ENCODE results near the gene GPR42.

GPR42 gene, protein sequence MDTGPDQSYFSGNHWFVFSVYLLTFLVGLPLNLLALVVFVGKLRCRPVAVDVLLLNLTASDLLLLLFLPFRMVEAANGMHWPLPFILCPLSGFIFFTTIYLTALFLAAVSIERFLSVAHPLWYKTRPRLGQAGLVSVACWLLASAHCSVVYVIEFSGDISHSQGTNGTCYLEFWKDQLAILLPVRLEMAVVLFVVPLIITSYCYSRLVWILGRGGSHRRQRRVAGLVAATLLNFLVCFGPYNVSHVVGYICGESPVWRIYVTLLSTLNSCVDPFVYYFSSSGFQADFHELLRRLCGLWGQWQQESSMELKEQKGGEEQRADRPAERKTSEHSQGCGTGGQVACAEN

GRCh38 chr19:35370722-35371121 lies at the start of gene GPR42:
GPR42 (plus strand) TSS chr19:35371068; CDS start chr19:35371360, 292 bp downstream.
- no peak for DNase-seq

DNA sequence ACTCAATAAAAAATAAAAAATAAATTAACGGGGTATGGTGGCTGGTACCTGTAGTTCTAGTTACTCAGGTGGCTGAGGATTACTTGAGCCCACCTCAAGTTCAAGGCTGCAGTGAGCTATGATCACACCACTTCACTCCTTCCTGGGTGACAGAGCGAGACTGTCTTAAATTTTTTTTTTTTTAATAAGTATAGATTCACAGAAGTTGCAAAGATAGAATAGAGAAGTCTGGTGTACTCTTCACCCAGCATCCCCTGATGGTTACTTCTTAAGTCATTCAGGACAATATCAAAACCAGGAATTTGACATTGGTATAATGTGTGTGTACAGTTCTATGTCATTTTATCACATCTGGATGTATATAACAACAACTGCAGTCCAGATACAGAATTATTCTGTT lies 49.6 kb upstream of the GPR42 start:
- DNase-seq, result no peak

- no peak for DNase-seq
Observed at GRCh38 chr19:35322014-35322413, 48.9 kb upstream of the GPR42 start.

DNA sequence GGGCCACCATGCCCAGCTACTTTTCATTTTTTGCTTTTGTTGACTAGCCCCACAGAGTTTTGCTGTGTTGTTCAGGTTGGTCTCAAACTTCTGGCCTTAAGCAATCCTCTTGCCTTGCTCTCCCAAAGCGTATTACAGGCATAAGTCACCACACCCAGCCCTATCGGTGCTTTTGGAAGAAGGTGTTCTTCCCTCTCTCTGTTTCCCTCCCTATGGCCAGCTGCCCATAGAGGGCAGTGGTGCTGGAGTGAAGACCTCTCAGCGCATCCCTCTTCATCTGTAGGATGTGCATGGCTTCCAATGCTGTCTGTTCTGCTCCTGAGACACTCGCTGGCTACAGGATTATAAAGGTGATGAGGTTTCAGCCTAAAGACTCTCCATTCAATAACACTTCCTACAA lies 43.2 kb upstream of the GPR42 start:
- no peak for DNase-seq

GRCh38 chr19:35328851-35329285 lies 42.0 kb upstream of the GPR42 start, which contains the start of gene CD22:
CD22 (plus strand) TSS chr19:35329187; CDS start chr19:35332041, 2,854 bp downstream.
- no peak for DNase-seq

- DNase-seq, result no peak
Observed at GRCh38 chr19:35329323-35329722, 41.5 kb upstream of the GPR42 start.

DNA sequence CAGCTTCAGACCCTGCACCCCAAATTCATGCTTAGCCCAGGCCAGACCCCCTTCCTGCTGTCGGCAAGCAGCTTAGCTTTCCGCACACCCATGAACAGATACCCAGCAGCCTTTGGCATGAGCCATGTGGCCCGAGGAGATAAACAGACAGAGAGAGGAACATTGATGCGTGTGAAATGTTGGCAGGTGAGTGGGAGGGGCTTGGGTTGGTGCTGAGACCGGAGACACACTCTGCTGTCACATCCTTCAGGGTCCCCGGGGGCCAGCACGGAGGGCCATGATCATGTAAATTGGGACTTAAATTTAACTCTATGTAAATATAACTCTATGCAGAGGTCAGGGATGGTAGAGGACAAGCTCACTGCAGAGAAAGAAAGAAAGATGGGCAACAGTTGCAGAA lies 40.4 kb upstream of the GPR42 start:
- no peak for DNase-seq

GRCh38 chr19:35331551-35332214 lies 39.2 kb upstream of the GPR42 start:
- no peak for DNase-seq

DNA sequence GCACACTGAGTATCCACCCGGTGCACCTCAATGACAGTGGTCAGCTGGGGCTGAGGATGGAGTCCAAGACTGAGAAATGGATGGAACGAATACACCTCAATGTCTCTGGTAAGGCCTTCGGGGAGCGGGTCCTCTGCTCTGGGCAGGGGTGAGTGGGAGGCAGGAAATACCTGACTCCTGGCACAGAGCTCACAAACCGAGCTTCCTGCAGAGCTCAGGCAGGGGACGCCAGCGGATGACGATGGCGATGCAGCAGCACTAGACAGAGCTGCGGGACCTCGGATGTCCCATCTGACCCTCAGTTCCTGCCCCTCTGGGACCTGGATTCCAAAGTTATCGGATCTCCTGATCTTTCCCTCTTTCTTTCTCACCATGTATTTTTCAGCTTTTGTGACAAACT lies 38.1 kb upstream of the GPR42 start:
- DNase-seq, result no peak

- no peak for DNase-seq
Observed at GRCh38 chr19:35334144-35334753, 36.6 kb upstream of the GPR42 start.

GRCh38 chr19:35336166-35336955 lies 34.5 kb upstream of the GPR42 start:
- no peak for DNase-seq

DNA sequence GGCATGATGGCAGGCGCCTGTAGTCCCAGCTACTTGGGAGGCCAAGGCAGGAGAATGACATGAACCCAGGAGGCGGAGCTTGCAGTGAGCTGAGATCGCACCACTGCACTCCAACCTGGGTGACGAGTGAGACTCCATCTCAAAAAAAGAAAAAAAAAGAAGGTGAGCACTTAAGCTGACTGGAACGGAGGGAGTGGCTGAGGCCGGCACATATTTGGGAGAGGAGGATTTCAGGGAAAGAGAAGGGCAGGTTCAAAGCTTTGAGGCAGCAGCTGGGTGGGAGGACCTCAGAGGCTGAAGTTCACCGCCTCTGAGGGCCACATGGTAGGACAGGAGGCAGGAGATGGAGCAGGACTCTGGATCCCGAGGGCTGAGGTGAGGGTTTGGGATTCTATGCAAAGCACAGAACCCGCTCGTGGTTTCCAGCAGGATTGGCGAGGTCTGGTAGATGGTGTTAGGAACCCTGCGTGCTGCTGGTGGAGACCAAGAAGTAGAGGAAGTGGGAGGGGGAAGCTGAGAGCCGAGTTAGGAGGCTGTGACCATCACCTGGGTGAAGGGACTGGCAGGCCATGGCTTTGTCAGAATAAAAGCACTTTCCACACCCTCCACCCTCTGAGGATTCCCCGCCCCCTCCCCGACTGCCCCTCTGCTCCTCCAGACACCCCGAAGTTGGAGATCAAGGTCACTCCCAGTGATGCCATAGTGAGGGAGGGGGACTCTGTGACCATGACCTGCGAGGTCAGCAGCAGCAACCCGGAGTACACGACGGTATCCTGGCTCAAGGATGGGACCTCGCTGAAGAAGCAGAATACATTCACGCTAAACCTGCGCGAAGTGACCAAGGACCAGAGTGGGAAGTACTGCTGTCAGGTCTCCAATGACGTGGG lies 33.5 kb upstream of the GPR42 start:
- DNase-seq, result no peak

- DNase-seq, result no peak
Observed at GRCh38 chr19:35337984-35338296, 32.9 kb upstream of the GPR42 start.

DNA sequence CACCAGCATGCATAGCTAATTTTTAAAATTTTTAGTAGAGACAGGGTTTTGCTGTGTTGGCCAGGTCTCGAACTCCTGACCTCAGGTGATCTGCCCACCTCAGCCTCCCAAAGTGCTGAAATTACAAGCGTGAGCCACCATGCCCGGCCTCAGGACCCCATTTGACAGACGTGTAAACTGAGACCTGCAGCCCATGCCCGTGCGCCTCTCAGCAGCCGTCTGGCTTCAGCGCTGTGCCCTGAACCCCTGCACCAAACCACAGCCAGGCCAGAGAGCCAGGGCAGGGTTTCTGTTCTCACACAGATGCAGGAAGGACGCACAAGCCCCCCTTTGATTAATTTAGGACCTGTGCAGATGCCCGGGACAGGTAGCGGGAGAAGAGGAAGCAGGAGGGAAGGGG lies 30.4 kb upstream of the GPR42 start:
- no peak for DNase-seq

DNA sequence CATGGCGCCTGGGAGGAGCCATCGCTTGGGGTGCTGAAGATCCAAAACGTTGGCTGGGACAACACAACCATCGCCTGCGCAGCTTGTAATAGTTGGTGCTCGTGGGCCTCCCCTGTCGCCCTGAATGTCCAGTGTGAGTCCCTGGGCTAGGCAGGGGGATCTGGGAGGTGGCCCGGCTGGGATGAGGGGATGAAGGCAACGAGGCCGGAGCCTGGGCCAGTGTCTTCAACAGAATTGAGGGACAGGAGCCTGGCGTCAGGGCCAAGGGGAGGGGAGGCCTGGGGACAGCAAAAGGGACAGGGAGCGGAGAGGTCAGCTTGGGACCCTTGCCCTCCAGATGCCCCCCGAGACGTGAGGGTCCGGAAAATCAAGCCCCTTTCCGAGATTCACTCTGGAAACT lies 29.9 kb upstream of the GPR42 start:
- no peak for DNase-seq

DNA sequence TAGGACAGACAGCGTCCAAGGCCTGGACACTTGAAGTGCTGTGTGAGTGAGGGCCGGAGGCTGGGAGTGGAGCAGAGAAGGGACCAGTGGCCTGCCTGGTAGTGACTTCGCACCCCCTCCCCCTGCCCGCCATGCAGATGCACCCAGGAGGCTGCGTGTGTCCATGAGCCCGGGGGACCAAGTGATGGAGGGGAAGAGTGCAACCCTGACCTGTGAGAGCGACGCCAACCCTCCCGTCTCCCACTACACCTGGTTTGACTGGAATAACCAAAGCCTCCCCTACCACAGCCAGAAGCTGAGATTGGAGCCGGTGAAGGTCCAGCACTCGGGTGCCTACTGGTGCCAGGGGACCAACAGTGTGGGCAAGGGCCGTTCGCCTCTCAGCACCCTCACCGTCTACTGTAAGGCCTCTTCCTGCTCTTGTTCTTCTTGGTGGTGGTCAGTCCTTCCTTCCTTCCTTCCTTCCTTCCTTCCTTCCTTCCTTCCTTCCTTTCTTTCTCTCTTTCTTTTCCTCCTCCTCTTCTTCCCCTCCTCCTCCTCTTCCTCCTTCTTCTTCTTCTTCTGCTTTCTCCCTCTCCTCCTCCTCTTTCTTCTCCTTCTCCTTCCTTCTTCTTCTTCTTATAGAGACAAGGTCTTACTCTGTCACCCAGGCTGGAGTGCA lies 29.2 kb upstream of the GPR42 start:
- DNase-seq, result no peak

DNA sequence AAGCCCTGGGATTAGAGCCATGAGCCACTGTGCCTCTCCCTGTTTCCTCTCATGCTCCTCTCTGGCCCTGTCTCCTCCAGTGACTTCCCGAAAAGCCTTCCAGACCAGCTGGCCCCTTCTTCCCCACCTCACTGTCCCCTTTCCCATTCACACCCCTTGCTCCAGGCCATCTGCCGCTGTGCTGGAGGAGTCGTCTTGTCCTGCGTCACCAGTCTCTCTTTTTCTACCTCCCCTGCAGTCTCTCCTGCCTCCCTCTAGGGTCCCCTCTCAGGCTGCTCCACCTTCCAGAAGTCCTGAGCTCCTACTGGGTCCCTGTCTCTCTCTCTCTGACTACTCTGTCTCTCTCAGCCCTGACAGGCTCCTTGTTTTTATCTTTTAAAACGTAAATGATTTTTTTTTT lies 28.4 kb upstream of the GPR42 start:
- no peak for DNase-seq

- DNase-seq, result no peak
Observed at GRCh38 chr19:35344511-35345031, 26.3 kb upstream of the GPR42 start.

GRCh38 chr19:35345671-35346111 lies 25.2 kb upstream of the GPR42 start:
- no peak for DNase-seq

GRCh38 chr19:35346193-35347052 lies 24.4 kb upstream of the GPR42 start:
- no peak for DNase-seq

All from NCI-H2171 (cell line).